Activated naive CD4-positive, alpha-beta T cell treated with anti-CD3 and anti-CD28 coated beads, Interleukin-2, amount 10 ng/mL, durations not matched to agents 7 days and 5 days (primary cell): ENCODE data around the gene MEIOSIN.
A peak's percentile ranks its signal among the peaks of the same experiment; 100 is the strongest.
"Not testable (repeated sequence)": the region's sequence is repeated elsewhere in the genome, so short reads cannot be mapped to it uniquely, and the experiment has no call there.

Source experiments
- CTCF ChIA-PET: fragments of 350-600 bp; sonication (Branson Sonifier 250); formaldehyde crosslinking; loops from one replicate; lab custom pipeline; 2021; ENCODE audit warnings: antibody characterized with exemption; lab: Charles Lee
- DNase-seq: peaks from one replicate; pipeline ENCODE4 v3.0.0-alpha.2; 2020
- H3K27ac Mint-ChIP-seq: one replicate; pipeline ENCODE4 v1.8.0; 2021; ENCODE audit warnings: mild to moderate bottlenecking, moderate library complexity, mixed read lengths
- H3K27me3 Mint-ChIP-seq: one replicate; pipeline ENCODE4 v1.8.0; 2021; ENCODE audit warnings: mild to moderate bottlenecking, mixed read lengths
- H3K36me3 Mint-ChIP-seq: one replicate; pipeline ENCODE4 v1.8.0; 2021; ENCODE audit warnings: mixed read lengths
- H3K4me1 Mint-ChIP-seq: one replicate; pipeline ENCODE4 v1.8.0; 2021; ENCODE audit warnings: mixed read lengths
- H3K4me3 Mint-ChIP-seq: one replicate; pipeline ENCODE4 v1.8.0; 2021; ENCODE audit warnings: mild to moderate bottlenecking, moderate library complexity, mixed read lengths
- H3K9me3 Mint-ChIP-seq: one replicate; pipeline ENCODE4 v1.8.0; 2021; ENCODE audit warnings: mixed read lengths

MEIOSIN gene, protein sequence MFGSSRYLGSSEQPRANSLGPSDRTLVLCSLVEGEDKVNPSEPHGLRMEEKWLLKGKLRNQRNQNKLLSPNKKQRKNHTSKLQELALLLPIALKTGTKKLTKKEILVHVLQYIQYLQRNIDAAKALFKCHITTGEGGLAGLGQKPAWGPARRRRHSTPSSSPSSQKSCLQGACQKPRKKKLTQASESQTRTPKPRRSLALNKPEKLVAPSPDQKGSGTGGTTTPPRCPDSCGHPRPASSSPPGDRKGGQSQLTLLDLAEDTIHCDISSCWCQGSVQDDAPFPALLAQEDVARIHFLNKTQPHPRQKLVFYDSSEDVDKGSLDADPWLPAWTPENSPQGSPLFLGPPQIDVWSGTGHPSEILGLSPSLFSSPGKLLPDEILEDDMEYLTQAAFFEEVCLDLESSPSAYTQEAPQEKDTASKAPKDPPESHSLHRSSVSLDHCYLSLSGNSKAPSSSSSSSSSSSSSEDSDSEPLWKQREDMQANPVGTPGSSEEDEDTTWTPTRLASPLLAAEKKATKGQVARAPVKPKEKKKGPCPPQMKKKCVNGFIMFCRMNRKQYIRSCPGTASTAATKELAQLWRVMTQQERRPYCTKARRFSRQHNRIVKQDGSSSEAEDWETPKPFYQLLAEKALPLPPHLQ

DNA sequence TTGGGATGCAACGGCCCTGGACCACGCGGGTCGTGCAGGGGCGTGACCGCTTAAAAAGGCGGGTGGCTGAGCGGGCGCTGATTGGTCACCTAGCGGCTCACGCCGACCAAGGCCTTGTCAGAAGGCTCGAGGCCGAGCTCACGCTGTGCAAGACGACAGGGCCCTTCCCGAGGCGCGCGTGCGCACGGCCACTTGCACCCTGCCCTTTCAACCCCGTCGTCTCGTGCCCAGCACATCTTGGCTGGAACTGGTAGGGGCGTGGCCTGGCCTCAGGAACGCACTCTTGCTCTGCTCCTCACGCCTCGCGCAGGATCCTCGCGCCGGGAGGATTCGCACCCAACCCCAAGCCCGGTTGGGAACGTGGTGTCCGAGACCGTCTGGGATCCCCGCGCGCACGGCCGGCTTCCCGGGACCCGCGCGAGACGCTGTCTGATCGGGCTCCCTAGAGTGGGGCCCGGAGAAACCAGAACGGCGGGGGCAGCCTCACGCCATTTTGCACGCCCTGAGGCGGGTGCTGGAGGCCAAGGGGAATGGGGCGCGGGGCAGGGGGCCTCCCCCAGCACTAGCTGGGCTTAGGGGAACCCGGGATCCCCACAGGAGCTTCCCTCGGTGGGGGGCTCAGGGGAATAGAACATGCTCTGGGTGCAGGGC lies at the start of gene MEIOSIN:
Gene MEIOSIN, plus strand, starts transcription at position 280 of the 651 bp plus-strand sequence. CDS start 1,938 bp downstream, outside the sequence.
- CTCF ChIA-PET, result interaction anchor here (0.9 kb wide), 1 partner anchor 15 kb away, joined by 3 read pairs; no protein-coding TSS in a partner anchor
- Mint-ChIP-seq H3K36me3 (no peaks in the 10 kb centered on the region), H3K9me3 (no peaks in the 10 kb centered on the region), H3K4me1 (peaks cover 19% of the 10 kb centered on the region), H3K27me3 (peaks cover 17% of the 10 kb centered on the region), H3K27ac (no peak within 1 kb of the TSS), H3K4me3 (no peak within 1 kb of the TSS)
- DNase-seq, result no peak

DNA sequence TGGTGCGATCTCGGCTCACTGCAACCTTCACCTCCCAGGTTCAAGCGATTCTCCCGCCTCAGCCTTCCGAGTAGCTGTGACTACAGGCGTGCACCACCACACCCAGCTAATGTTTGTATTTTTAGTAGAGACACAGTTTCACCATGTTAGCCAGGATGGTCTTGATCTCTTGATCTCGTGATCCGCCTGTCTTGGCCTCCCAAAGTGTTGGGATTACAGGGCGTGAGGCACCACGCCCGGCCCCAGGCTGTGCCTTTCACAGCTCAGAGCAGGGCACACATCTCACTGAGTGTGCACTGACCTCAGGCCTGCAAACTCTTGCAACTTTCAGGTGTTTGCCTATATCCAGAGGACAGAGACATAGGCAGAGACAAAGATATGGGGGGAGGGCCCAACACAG lies 48.2 kb upstream of the MEIOSIN start:
- H3K27ac Mint-ChIP-seq, H3K27me3 Mint-ChIP-seq, H3K9me3 Mint-ChIP-seq, CTCF ChIA-PET, H3K4me3 Mint-ChIP-seq, DNase-seq: not testable (repeated sequence)
- H3K4me1 Mint-ChIP-seq, result peaks cover 14% of the 10 kb centered on the region
- peaks cover 22% of the 10 kb centered on the region for H3K36me3 Mint-ChIP-seq

DNA sequence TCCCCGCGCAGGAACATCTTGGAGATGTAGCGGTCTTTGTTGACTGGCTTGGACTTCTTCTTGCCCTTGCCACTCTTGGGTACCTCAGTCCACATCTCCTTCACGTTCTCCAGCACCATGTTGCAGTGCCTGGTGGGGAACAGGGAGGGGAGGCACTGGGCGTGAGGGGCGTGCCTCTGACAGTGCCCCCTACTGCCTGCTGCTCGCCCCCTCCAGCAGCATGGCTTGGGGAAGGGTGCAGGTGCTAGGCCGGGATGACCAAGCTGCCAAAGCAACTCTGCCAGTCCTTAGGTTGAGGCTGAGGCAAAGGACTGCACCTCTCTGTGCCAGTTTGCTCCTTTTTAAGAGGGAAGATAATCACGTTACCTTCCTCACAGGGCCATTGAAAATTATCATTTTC lies 45.6 kb upstream of the MEIOSIN start:
- H3K9me3 Mint-ChIP-seq, result no peaks in the 10 kb centered on the region
- H3K27ac Mint-ChIP-seq, result no peak overlapping the region
- H3K27me3 Mint-ChIP-seq, result no peaks in the 10 kb centered on the region
- no peak overlapping the region for H3K4me3 Mint-ChIP-seq
- CTCF ChIA-PET, result interaction anchor here (1.4 kb wide), 1 partner anchor 10 kb away, joined by 5 read pairs; no protein-coding TSS in a partner anchor
- peaks cover 23% of the 10 kb centered on the region for H3K36me3 Mint-ChIP-seq
- peaks cover 15% of the 10 kb centered on the region for H3K4me1 Mint-ChIP-seq
- no peak for DNase-seq

DNA sequence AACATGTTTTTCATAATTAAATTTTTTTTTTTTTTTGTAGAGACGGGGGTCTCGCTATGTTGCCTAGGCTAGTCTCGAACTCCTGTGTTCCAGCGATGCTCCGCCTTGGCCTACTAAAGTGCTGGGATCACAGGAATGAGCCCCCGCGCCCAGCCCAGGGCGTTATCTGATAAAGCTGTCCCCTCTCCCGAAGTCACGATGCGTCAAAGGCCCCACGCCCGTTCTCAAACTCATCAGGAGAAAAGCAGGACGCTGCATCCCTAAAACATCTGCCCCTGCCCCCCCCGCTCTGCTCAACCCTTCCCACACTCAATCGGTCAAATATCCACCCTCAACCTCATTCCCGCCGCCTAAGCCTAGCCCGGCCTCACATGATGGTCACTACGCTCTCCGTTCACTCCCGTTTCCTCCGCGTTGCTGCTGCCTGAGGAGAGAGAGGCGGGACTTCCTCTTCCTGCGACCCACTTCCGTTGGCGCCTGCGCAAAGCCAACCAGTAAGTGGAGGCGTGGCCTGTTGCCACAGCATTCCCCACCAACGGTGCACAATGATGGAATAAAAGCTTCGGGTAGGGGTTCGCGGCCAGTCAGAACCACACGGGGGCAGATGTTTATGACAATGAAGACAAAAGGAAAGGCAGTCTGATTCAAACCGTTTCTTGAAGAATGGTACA lies 41.6 kb upstream of the MEIOSIN start, which contains the start of gene SNRPD2:
Gene SNRPD2, minus strand, starts transcription at position 438 of the 671 bp plus-strand sequence. Its CDS starts 65 bp downstream, at position 373.
- H3K27me3 Mint-ChIP-seq, result no peaks in the 10 kb centered on the region
- H3K36me3 Mint-ChIP-seq, result peaks cover 26% of the 10 kb centered on the region
- peak; percentile 94 for DNase-seq
- CTCF ChIA-PET, result interaction anchor here (0.8 to 5.0 kb wide), 9 partner anchors 8 to 253 kb away, joined by 3 to 43 read pairs (median 4); partner anchors contain the start of gene SIX5
- no peaks in the 10 kb centered on the region for H3K9me3 Mint-ChIP-seq
- peaks cover 26% of the 10 kb centered on the region for H3K4me1 Mint-ChIP-seq
- peak within 1 kb of the TSS; percentile 93 for H3K4me3 Mint-ChIP-seq
- peak within 1 kb of the TSS; percentile 92 for H3K27ac Mint-ChIP-seq

DNA sequence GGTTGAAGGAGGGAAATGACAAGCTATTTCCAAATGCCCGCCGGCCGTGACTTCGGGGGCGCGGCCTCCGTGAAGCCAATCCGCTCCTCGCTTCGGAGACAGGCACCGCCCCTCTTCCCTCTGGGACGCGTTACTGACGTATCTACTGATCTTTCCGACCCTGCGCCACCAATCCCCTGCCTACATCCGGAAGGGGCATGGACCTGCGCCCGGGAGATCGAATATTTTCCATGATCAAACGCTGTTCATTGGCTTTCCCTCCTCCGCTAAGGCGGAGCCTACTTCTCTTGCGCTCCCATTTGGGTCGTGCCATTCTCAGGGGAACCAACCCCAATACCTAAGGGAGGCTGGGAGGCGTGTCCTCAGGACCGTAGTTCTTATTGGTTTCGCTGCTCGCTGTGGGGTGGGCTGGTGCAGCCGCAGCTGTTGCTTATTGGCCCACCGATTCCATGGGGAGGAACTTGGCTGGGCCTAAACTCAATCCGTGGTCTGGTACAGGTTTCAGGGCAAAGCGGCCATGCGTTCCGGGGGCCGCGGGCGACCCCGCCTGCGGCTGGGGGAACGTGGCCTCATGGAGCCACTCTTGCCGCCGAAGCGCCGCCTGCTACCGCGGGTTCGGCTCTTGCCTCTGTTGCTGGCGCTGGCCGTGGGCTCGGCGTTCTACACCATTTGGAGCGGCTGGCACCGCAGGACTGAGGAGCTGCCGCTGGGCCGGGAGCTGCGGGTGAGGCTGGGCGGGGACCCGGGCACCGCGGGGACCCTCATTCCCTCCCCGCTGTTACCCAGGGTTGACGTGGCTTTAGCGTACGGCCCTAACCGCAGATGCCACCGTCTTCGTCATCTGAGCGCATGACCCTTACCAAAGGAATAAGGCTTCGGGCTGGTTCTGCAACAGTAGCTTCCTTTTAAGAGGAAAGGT lies 40.8 kb upstream of the MEIOSIN start, which contains the start of gene QPCTL:
Gene QPCTL, plus strand, starts transcription at position 480 of the 919 bp plus-strand sequence. Its CDS starts 38 bp downstream, at position 518.
- Mint-ChIP-seq H3K4me1 (peaks cover 26% of the 10 kb centered on the region), H3K27ac (peak within 1 kb of the TSS; percentile 92), H3K9me3 (no peaks in the 10 kb centered on the region), H3K36me3 (peaks cover 26% of the 10 kb centered on the region), H3K4me3 (peak within 1 kb of the TSS; percentile 93), H3K27me3 (no peaks in the 10 kb centered on the region)
- peak; percentile 99 for DNase-seq
- CTCF ChIA-PET, result interaction anchor here (0.7 to 5.0 kb wide), 14 partner anchors 9 to 253 kb away, joined by 3 to 43 read pairs (median 4); partner anchors contain the start of gene SIX5

DNA sequence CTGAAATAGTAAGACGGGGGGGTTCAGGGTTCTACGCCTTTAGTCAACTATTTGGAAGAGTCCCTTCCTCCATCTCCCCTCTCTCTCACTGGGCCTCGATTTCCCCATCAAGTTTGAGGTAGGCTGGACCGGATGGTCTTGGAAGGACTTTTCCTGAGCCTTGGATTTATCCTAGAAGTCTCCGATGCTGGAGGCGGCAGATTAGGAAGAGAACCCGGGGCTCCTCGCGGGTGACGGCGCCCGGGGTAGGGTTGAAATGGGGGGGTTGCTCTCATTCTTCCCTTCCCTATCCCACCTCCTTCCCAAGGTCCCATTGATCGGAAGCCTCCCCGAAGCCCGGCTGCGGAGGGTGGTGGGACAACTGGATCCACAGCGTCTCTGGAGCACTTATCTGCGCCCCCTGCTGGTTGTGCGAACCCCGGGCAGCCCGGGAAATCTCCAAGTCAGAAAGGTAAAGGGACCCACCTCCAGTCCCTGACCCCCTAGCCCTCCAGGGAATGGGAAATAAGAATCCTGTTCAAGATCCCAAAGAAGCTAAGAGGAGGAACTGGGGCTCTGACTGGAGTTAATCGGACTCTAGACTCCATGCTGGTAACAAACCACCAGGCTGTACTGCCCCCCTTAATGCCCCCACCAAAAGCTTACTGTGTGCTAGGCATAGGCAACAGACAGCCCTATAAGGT lies 40.0 kb upstream of the MEIOSIN start:
- DNase-seq, result peak; percentile 86
- Mint-ChIP-seq H3K27ac (peak overlapping the region; percentile 92), H3K36me3 (peaks cover 23% of the 10 kb centered on the region), H3K27me3 (no peaks in the 10 kb centered on the region), H3K4me3 (peak overlapping the region; percentile 93), H3K4me1 (peaks cover 26% of the 10 kb centered on the region), H3K9me3 (no peaks in the 10 kb centered on the region)
- CTCF ChIA-PET, result interaction anchor here (0.7 to 5.0 kb wide), 18 partner anchors 10 to 254 kb away, joined by 3 to 43 read pairs (median 4); partner anchors contain the start of genes FBXO46 and SIX5

DNA sequence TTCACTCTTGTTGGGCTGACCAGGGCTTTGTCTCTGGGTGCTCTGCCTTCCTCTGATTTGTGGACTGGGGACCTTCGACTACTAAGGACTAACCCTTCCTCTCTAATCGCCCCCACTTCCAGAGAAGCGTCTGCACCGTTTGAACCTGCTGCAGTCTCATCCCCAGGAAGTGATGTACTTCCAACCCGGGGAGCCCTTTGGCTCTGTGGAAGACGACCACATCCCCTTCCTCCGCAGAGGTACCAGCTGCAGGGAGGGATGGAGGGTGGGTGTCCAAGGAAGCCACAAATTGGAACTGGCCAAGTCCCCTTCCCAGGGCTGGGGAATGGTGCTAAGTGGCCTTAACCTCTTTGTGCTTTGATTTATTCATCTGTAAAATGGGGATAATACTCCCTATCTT lies 31.6 kb upstream of the MEIOSIN start:
- Mint-ChIP-seq H3K27ac (peak overlapping the region; percentile 5), H3K27me3 (no peaks in the 10 kb centered on the region), H3K36me3 (peaks cover 13% of the 10 kb centered on the region)

DNA sequence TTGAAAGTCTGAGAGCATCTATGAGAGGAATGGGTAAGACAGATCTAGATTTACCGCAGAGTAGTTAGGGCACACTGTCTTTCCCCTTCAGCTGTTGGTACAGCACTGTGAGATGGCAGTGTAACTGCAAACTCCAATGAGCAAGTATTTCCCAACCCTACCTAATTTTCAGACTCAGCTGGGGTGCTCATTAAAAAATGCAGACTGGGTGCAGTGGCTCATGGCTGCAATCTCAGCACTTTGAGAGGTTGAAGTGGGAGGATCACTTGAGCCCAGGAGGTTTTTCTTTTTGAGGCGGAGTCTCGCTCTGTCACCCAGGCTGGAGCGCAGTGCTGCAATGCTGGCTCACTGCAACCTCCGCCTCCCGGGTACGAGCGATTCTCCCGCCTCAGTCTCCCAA lies 28.1 kb upstream of the MEIOSIN start:
- H3K9me3 Mint-ChIP-seq, result no peaks in the 10 kb centered on the region
- CTCF ChIA-PET, result interaction anchor here (8.1 kb wide), 1 partner anchor 11 kb away, joined by 43 read pairs; the partner anchor contains the start of gene QPCTL
- H3K4me1 Mint-ChIP-seq, result peaks cover 12% of the 10 kb centered on the region
- no peak for DNase-seq
- H3K27me3 Mint-ChIP-seq, result no peaks in the 10 kb centered on the region
- no peak overlapping the region for H3K27ac Mint-ChIP-seq
- peaks cover 17% of the 10 kb centered on the region for H3K36me3 Mint-ChIP-seq
- H3K4me3 Mint-ChIP-seq, result no peak overlapping the region

More for the DNA sequence above, 31.6 kb upstream of the MEIOSIN start:
- no peak for DNase-seq
- CTCF ChIA-PET, result interaction anchor here (8.1 kb wide), 1 partner anchor 8 kb away, joined by 43 read pairs; the partner anchor contains the start of gene QPCTL
- H3K9me3 Mint-ChIP-seq, result no peaks in the 10 kb centered on the region
- no peak overlapping the region for H3K4me3 Mint-ChIP-seq
- H3K4me1 Mint-ChIP-seq, result peaks cover 10% of the 10 kb centered on the region

DNA sequence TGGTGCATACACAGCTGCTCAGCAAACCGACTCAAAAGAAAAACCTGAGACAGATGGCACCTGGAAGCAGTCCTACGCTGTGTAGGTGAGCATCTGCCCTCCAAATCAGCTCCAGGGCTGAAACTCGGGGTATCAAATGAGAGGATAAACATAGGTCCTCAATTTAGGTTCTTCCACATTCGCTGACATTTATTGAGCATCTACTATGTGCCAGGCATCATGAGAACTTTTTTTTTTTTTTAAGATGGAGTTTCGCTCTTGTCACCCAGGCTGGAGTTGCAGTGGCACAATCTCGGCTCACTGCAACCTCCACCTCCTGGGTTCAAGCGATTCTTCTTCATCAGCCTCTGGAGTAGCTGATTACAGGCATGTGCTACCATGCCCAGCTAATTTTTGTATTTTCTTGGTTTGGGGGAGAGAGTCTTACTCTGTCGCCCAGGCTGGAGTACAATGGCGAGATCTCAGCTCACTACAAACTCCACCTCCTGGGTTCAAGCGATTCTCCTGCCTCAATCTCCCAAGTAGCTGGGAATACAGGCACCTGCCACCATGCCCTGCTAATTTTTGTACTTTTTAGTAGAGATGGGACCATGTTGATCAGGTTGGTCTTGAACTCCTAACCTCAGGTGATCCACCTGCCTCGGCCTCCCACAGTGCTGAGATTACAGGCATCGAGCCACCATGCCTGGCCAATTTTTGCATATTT lies 27.4 kb upstream of the MEIOSIN start:
- DNase-seq, result no peak
- H3K9me3 Mint-ChIP-seq, result no peaks in the 10 kb centered on the region
- H3K36me3 Mint-ChIP-seq, result peaks cover 22% of the 10 kb centered on the region
- CTCF ChIA-PET, result interaction anchor here (1.5 to 8.1 kb wide), 2 partner anchors 10 to 12 kb away, joined by 4 to 43 read pairs; partner anchors contain the start of gene QPCTL
- H3K4me1 Mint-ChIP-seq, result peaks cover 15% of the 10 kb centered on the region
- no peaks in the 10 kb centered on the region for H3K27me3 Mint-ChIP-seq
- H3K27ac Mint-ChIP-seq, result no peak overlapping the region
- H3K4me3 Mint-ChIP-seq, result no peak overlapping the region

DNA sequence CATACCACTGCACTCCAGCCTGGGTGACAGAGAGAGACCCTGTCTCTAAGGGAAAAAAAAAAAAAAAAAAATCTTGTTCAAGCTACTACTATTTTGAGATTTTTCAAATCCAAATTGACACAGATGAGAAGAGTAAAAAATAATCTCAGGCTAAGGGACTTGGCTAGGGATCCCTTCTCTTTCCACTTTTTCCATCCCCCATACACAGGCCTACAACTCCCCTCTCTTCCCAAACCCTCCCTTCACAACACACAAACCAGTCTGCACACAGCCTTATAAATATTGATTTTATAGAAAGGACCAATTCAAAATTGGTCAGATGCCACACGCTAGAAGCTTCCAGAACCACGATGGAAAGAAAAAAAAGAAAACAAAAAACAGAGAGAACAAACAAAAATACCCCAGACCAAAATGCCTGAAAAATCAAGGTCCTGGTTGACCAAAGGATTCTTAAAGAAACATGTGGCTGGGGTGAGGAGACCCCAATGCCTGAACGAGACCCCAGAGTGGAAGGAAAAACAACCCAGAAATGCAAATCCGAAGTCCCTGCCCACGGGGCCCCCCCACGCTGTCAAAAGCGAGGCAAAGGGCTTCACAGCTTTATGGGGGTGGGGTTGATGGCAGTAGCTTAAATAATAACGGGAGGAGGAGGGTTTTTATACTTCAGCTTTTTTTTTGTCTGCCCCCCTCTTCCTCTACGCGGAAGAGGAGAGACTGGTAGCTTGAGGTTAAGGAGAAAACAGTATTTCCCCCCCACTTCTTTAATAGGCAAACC lies 22.7 kb upstream of the MEIOSIN start:
- Mint-ChIP-seq H3K4me3 (no peak overlapping the region), H3K36me3 (peaks cover 20% of the 10 kb centered on the region), H3K9me3 (no peaks in the 10 kb centered on the region), H3K27ac (peak overlapping the region; percentile 49), H3K4me1 (peaks cover 10% of the 10 kb centered on the region), H3K27me3 (no peaks in the 10 kb centered on the region)
- CTCF ChIA-PET, result no interaction called here
- DNase-seq, result no peak
